ENCODE data around the gene FOXL3. TPM values are rescaled to one million over a fixed set of nuclear protein-coding genes. Genes with fewer than 3 reads are reported as not detected.
"Not testable (repeated sequence)": the region's sequence is repeated elsewhere in the genome, so short reads cannot be mapped to it uniquely, and the experiment has no call there.

Gene FOXL3
- total and polyA plus RNA-seq, 4 donors = not detected

DNA sequence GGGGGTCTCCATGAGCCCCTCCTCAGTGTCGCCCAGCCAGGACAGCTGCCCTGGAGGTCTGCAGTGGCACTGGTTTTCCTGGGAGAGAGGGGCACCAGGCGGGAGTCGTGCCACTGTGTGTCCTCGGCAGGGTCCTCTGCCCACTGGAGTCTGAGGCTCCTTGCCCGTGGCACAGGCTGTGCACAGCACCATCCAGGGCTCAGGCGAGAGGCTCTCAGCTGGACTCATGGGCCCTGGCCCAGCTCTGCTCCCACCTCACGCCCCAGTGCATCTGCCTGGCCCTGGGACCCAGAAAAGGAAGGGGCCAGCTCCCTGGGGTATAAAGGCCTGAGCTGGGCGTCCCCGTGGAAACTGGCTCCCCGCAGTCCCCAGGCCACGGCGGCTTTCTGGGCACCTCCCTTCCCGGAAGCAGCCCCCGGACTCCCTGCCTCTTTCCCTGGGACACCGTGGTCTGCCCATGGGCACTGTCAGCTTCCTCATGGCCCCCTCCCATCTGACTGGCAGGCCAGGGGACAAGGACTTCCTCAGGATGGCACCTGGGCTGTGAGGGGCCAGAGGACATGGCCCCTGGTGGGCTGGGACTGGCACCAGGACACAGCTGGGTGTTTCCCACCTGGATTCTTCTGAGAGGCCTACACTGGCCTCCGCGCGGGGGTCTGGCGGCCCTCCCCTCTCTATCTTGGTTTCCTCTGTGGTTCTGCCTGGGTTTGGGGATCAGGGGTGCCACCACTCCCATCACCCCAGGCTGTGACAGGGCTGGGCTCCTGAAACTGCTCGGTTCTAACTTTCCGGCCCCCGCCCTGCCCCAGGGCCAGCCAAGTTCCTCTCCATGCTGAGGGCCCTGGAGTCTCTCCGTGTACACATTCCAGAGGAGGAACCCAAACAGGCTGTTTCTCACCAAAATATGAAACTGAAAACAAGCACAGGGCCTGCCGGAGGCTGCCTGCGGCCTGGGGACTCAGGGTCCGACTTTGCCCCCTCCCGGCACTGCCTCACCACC is 5.5 kb downstream of the FOXL3 start:
- no peak overlapping the region for H3K27ac ChIP-seq (ENCODE audit: low read depth in 1 of 2, low read length in 2 of 2)
- H3K9me3 ChIP-seq (ENCODE audit: control insufficient read depth, low read length) = no peaks in the 10 kb centered on the region
- H3K27me3 ChIP-seq (ENCODE audit: control insufficient read depth in 1 of 2, insufficient read depth in 2 of 2, low read length in 1 of 2) = no peaks in the 10 kb centered on the region
- DNase-seq (no peak), ATAC-seq (ENCODE audit: low FRiP score) (peak; percentile 11)
- H3K4me1 ChIP-seq (ENCODE audit: control insufficient read depth in 1 of 2, insufficient read depth in 2 of 2, low read length in 2 of 2) = no peaks in the 10 kb centered on the region
- no peak overlapping the region for H3K4me3 ChIP-seq (ENCODE audit: low read length in 2 of 2)
- H3K36me3 ChIP-seq (ENCODE audit: control insufficient read depth in 1 of 2, insufficient read depth in 2 of 2, low read length in 1 of 2) = no peaks in the 10 kb centered on the region
- WGBS, 2 donors = 79 to 80% methylated on average over 26 to 27 of the region's 27 CpGs
- intact Hi-C loops (cut with DNase I) = no loop called here

DNA sequence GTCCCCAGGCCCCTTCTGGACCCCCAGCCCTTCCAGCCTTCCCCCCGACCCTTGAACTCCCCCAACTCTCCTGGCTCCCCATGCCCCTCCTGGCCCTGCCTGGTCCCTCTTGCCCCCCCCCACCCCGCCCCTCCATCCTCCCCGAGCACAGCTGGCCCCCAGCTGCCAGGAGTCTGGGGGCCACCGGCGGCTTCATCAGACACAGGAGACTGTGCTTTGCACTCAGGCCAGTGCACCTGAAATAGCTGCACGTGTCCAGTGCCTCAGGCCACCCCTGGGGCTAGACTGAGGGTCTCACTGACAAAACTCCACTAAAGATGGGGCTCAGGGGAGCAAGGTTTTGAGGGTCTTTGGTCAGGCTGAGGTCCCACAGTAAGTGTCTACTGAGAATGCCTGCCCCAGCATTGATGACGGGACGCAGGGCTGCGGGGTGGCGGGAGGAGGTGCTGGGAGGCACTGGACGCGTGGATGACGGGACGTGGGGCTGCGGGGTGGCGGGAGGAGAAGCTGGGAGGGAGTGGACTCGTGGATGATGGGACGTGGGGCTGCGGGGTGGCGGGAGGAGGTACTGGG is 6.5 kb downstream of the FOXL3 start:
- Histone ChIP-seq H3K36me3 (ENCODE audit: control insufficient read depth in 1 of 2, insufficient read depth in 2 of 2, low read length in 1 of 2) (no peaks in the 10 kb centered on the region), H3K4me3 (ENCODE audit: low read length in 2 of 2) (no peak overlapping the region), H3K4me1 (ENCODE audit: control insufficient read depth in 1 of 2, insufficient read depth in 2 of 2, low read length in 2 of 2) (no peaks in the 10 kb centered on the region), H3K9me3 (ENCODE audit: control insufficient read depth, low read length) (no peaks in the 10 kb centered on the region), H3K27me3 (ENCODE audit: control insufficient read depth in 1 of 2, insufficient read depth in 2 of 2, low read length in 1 of 2) (no peaks in the 10 kb centered on the region), H3K27ac (ENCODE audit: low read depth in 1 of 2, low read length in 2 of 2) (no peak overlapping the region)
- intact Hi-C loops (cut with DNase I) = no loop called here
- WGBS, 2 donors = 91 to 93% methylated on average over 15 to 20 of the region's 20 CpGs
- ATAC-seq (ENCODE audit: low FRiP score) (no peak), DNase-seq (no peak)

DNA sequence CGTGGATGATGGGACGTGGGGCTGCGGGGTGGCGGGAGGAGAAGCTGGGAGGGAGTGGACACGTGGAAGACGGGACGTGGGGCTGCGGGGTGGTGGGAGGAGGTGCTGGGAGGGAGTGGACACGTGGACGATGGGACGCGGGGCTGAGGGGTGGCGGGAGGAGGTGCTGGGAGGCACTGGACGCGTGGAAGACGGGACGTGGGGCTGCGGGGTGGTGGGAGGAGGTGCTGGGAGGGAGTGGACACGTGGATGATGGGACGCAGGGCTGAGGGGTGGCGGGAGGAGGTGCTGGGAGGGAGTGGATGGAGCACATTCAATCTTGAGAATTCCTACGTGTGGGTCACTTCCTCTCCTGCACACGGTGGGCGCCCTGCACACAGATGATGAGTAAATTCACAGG is 7.2 kb downstream of the FOXL3 start:
- H3K4me1 ChIP-seq (ENCODE audit: control insufficient read depth in 1 of 2, insufficient read depth in 2 of 2, low read length in 2 of 2); DNase-seq; H3K4me3 ChIP-seq (ENCODE audit: low read length in 2 of 2); H3K36me3 ChIP-seq (ENCODE audit: control insufficient read depth in 1 of 2, insufficient read depth in 2 of 2, low read length in 1 of 2); H3K9me3 ChIP-seq (ENCODE audit: control insufficient read depth, low read length); ATAC-seq (ENCODE audit: low FRiP score); H3K27ac ChIP-seq (ENCODE audit: low read depth in 1 of 2, low read length in 2 of 2); intact Hi-C loops (cut with DNase I); H3K27me3 ChIP-seq (ENCODE audit: control insufficient read depth in 1 of 2, insufficient read depth in 2 of 2, low read length in 1 of 2): not testable (repeated sequence)
- WGBS, 2 donors = 84 to 85% methylated on average over 6 to 24 of the region's 24 CpGs

DNA sequence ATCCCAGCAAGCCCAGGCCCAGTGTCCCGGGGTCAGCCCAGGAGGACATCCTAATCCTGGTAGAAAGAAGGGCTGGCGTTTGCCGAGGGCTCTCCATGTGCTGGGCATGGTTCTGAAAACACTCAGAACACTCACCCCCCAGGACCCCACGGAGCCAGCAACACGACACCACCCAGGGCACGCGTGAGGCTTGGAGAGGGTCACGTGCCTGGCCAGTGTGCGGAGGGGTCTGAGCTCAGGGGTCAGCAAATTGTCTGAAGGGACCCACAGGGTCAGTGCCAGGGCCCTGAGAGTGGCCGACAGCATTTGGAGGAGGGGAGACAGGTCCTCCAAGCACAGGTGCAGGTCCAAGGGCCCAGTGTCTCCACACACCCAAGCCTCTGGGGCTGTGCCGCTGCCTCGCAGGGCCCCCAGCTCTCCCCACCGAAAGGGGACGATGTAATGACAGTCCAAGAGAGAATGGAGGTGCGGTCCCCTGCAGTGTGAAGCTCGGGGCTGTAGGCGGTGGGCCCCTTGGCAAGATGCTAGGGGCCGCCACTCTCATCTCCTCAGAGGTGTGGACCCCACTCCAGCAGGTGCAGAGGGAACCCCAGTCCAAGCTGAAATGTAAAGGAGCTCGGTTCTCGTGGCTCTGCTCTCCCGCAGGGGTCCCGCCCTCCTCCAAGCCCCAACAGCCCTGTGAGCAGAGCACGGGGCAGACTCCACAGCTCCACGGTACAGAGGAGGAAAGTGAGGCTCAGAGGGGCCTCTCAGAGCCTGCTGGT is 7.8 kb downstream of the FOXL3 start:
- intact Hi-C loops (cut with DNase I) = no loop called here

DNA sequence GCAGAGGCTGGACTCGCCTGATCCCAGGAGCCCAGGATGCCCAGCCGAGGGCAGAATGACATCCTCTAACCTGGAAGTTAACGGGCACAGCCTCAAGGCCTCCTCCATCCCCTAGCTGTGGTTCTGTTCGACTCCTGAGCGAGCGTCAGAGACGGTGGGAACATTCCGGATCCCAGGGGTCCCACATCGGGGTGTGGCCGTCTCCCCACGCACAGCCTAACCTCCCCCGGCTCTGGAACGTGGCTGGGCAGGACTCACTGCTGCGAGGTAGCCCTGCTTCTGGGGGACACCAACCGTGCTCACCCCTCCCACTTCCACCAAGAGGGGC is 8.4 kb downstream of the FOXL3 start:
- intact Hi-C loops (cut with DNase I) = no loop called here
- Histone ChIP-seq H3K27me3 (ENCODE audit: control insufficient read depth in 1 of 2, insufficient read depth in 2 of 2, low read length in 1 of 2) (no peaks in the 10 kb centered on the region), H3K27ac (ENCODE audit: low read depth in 1 of 2, low read length in 2 of 2) (no peak overlapping the region), H3K4me3 (ENCODE audit: low read length in 2 of 2) (no peak overlapping the region), H3K9me3 (ENCODE audit: control insufficient read depth, low read length) (no peaks in the 10 kb centered on the region), H3K36me3 (ENCODE audit: control insufficient read depth in 1 of 2, insufficient read depth in 2 of 2, low read length in 1 of 2) (no peaks in the 10 kb centered on the region), H3K4me1 (ENCODE audit: control insufficient read depth in 1 of 2, insufficient read depth in 2 of 2, low read length in 2 of 2) (no peaks in the 10 kb centered on the region)
- DNase-seq = peak in 1 of 2 donors; percentile 65
- ATAC-seq (ENCODE audit: low FRiP score) = no peak
- WGBS, 2 donors = 87 to 93% methylated on average over 15 of the region's 15 CpGs

More for the DNA sequence above, 7.8 kb downstream of the FOXL3 start:
- WGBS, 2 donors = 88% methylated on average over 24 of the region's 24 CpGs
- DNase-seq = no peak
- H3K27me3 ChIP-seq (ENCODE audit: control insufficient read depth in 1 of 2, insufficient read depth in 2 of 2, low read length in 1 of 2) = no peaks in the 10 kb centered on the region
- ATAC-seq (ENCODE audit: low FRiP score) = no peak
- no peak overlapping the region for H3K4me3 ChIP-seq (ENCODE audit: low read length in 2 of 2)
- no peaks in the 10 kb centered on the region for H3K9me3 ChIP-seq (ENCODE audit: control insufficient read depth, low read length)
- H3K4me1 ChIP-seq (ENCODE audit: control insufficient read depth in 1 of 2, insufficient read depth in 2 of 2, low read length in 2 of 2) = no peaks in the 10 kb centered on the region
- H3K27ac ChIP-seq (ENCODE audit: low read depth in 1 of 2, low read length in 2 of 2) = no peak overlapping the region
- no peaks in the 10 kb centered on the region for H3K36me3 ChIP-seq (ENCODE audit: control insufficient read depth in 1 of 2, insufficient read depth in 2 of 2, low read length in 1 of 2)

- no peaks in the 10 kb centered on the region for H3K36me3 ChIP-seq (ENCODE audit: control insufficient read depth in 1 of 2, insufficient read depth in 2 of 2, low read length in 1 of 2)
- no peaks in the 10 kb centered on the region for H3K9me3 ChIP-seq (ENCODE audit: control insufficient read depth, low read length)
- H3K4me3 ChIP-seq (ENCODE audit: low read length in 2 of 2) = no peak overlapping the region
- no peak for DNase-seq
- intact Hi-C loops (cut with DNase I) = no loop called here
- ATAC-seq (ENCODE audit: low FRiP score) = no peak
- H3K27ac ChIP-seq (ENCODE audit: low read depth in 1 of 2, low read length in 2 of 2) = no peak overlapping the region
- no peaks in the 10 kb centered on the region for H3K27me3 ChIP-seq (ENCODE audit: control insufficient read depth in 1 of 2, insufficient read depth in 2 of 2, low read length in 1 of 2)
- no peaks in the 10 kb centered on the region for H3K4me1 ChIP-seq (ENCODE audit: control insufficient read depth in 1 of 2, insufficient read depth in 2 of 2, low read length in 2 of 2)
- WGBS, 2 donors = 85 to 91% methylated on average over 13 of the region's 13 CpGs
Measured at GRCh38 chr7:298743-299142, 8.8 kb downstream of the FOXL3 start.

- ATAC-seq (ENCODE audit: low FRiP score) (no peak), DNase-seq (no peak)
- H3K27me3 ChIP-seq (ENCODE audit: control insufficient read depth in 1 of 2, insufficient read depth in 2 of 2, low read length in 1 of 2) = no peaks in the 10 kb centered on the region
- no peaks in the 10 kb centered on the region for H3K9me3 ChIP-seq (ENCODE audit: control insufficient read depth, low read length)
- WGBS, 2 donors = 95% methylated on average over 15 of the region's 15 CpGs
- intact Hi-C loops (cut with DNase I) = no loop called here
- H3K27ac ChIP-seq (ENCODE audit: low read depth in 1 of 2, low read length in 2 of 2) = no peak overlapping the region
- H3K4me1 ChIP-seq (ENCODE audit: control insufficient read depth in 1 of 2, insufficient read depth in 2 of 2, low read length in 2 of 2) = no peaks in the 10 kb centered on the region
- H3K4me3 ChIP-seq (ENCODE audit: low read length in 2 of 2) = no peak overlapping the region
- no peaks in the 10 kb centered on the region for H3K36me3 ChIP-seq (ENCODE audit: control insufficient read depth in 1 of 2, insufficient read depth in 2 of 2, low read length in 1 of 2)
Measured at GRCh38 chr7:299169-299568, 9.2 kb downstream of the FOXL3 start.

- DNase-seq = no peak
- intact Hi-C loops (cut with DNase I) = no loop called here
Measured at GRCh38 chr7:299628-300027, 9.7 kb downstream of the FOXL3 start.

More at GRCh38 chr7:299628-300027, 9.7 kb downstream of the FOXL3 start:
- WGBS, 2 donors = 95 to 97% methylated on average over 16 of the region's 16 CpGs
- Histone ChIP-seq H3K36me3 (ENCODE audit: control insufficient read depth in 1 of 2, insufficient read depth in 2 of 2, low read length in 1 of 2) (no peaks in the 10 kb centered on the region), H3K27ac (ENCODE audit: low read depth in 1 of 2, low read length in 2 of 2) (no peak overlapping the region), H3K27me3 (ENCODE audit: control insufficient read depth in 1 of 2, insufficient read depth in 2 of 2, low read length in 1 of 2) (no peaks in the 10 kb centered on the region), H3K9me3 (ENCODE audit: control insufficient read depth, low read length) (no peaks in the 10 kb centered on the region), H3K4me3 (ENCODE audit: low read length in 2 of 2) (no peak overlapping the region), H3K4me1 (ENCODE audit: control insufficient read depth in 1 of 2, insufficient read depth in 2 of 2, low read length in 2 of 2) (no peaks in the 10 kb centered on the region)
- ATAC-seq (ENCODE audit: low FRiP score) = no peak
